Measurements from ENCODE around the gene IGSF22. TPM values are rescaled to one million over a fixed set of nuclear protein-coding genes. Genes with fewer than 3 reads are reported as not detected.

IGSF22 gene
- total RNA-seq, result not detected in 2 replicates

GRCh38 chr11:18726040-18726439 is at the start of gene IGSF22:
Gene IGSF22 (minus strand): TSS chr11:18726188. CDS start chr11:18724236, 1,952 bp downstream.

DNA sequence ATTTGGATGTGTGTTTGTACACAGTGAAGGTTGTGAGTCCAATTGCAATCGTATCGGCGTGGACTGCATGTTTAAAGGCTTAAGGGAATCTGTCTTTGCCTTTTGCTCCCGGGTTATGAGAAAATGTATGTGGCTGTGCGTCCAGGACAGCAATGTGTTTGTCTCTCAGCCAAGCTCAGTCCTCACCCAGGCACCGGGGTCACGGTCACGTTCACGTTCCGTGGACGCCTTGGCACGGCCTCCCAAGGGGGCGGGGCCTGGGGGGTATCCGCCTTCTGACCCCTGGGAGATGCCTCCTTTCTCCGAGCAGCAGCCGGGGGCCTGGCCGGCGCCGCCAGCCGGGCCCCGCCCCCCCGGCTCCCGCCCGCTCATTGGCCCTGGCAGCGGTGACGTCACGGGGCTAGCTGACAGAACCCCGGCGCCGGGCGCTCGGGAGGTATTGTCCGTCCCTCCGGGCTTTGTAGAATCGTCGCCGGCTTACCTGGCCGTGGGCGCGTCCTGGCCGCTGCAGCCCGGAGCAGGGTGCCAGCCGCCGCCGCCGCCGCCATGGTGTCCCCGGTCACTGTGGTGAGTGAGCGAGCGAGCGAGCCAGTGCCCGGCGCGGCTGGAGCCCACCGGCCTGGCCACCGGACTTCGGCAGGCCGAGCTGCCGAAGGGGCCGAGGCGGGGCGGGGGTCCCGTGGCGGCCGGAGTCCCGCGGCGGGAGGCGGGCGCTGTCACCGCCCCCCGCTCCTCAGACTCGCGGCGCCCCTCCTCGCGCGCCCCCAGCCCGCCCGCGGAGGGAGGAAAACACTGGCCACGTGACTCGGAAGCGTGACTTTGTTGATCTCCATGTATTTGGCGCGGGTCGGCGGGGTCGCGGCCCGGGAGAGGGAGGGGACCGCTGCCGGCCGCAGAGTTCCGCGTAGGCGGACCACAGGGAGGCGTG is 27.4 kb downstream of the IGSF22 start, which contains the start of gene TMEM86A:
TMEM86A (plus strand) TSS at position 439 of the 928 bp plus-strand sequence; CDS start at position 547, 108 bp downstream.

Other genes starting within 250 kb of the IGSF22 start
- gene TSG101, start 199.2 kb downstream of the IGSF22 start, total RNA-seq, result 39.4 and 45.8 TPM in 2 replicates
- 19.0 and 19.2 TPM in 2 replicates for gene UEVLD, start 137.5 kb downstream of the IGSF22 start, total RNA-seq
- 0.54 and 1.1 TPM in 2 replicates for gene MISFA, start 126.4 kb downstream of the IGSF22 start, total RNA-seq
- gene SPTY2D1, start 91.8 kb downstream of the IGSF22 start, total RNA-seq, result 11.5 and 13.6 TPM in 2 replicates
- 1.1 and 1.3 TPM in 2 replicates for gene TMEM86A, start 27.4 kb downstream of the IGSF22 start, total RNA-seq
- gene PTPN5, start 65.6 kb upstream of the IGSF22 start, total RNA-seq, result not detected in 2 replicates
- not detected in 2 replicates for gene MRGPRX1, start 213.2 kb upstream of the IGSF22 start, total RNA-seq

All from endothelial cell of coronary artery (primary cell).